GM12801 (cell line): ENCODE data around the gene TBX3.

Source experiments
- TF ChIP-seq, protein P1 (sequence below): IDR thresholded peaks from one replicate; pipeline ENCODE4 v1.5.1; 2011; ENCODE audit warnings: control low read depth; ENCODE audit not compliant: insufficient read length; ENCODE audit errors: extremely low read depth

TBX3 gene

DNA sequence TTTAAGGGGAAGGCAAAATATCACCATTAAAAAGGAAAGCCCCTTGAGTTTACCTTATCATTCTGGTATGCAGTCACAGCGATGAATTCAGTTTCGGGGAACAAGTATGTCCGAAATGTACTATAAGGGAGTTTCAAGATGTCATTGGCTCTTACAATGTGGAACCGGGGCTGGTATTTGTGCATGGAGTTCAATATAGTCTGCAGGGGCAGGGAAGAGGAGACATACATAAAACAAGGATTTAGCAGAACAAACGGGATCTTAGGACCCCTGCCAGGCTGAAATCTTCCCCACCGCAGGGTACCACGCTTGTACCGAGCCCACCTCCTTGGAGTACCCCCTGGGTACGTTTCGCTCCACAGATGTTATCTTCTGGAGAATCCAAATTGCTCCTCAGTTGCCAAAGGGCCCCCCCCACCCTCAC, 4.5 kb downstream of the TBX3 start:
- TF ChIP-seq, protein P1, sequence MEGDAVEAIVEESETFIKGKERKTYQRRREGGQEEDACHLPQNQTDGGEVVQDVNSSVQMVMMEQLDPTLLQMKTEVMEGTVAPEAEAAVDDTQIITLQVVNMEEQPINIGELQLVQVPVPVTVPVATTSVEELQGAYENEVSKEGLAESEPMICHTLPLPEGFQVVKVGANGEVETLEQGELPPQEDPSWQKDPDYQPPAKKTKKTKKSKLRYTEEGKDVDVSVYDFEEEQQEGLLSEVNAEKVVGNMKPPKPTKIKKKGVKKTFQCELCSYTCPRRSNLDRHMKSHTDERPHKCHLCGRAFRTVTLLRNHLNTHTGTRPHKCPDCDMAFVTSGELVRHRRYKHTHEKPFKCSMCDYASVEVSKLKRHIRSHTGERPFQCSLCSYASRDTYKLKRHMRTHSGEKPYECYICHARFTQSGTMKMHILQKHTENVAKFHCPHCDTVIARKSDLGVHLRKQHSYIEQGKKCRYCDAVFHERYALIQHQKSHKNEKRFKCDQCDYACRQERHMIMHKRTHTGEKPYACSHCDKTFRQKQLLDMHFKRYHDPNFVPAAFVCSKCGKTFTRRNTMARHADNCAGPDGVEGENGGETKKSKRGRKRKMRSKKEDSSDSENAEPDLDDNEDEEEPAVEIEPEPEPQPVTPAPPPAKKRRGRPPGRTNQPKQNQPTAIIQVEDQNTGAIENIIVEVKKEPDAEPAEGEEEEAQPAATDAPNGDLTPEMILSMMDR, result no peak

DNA sequence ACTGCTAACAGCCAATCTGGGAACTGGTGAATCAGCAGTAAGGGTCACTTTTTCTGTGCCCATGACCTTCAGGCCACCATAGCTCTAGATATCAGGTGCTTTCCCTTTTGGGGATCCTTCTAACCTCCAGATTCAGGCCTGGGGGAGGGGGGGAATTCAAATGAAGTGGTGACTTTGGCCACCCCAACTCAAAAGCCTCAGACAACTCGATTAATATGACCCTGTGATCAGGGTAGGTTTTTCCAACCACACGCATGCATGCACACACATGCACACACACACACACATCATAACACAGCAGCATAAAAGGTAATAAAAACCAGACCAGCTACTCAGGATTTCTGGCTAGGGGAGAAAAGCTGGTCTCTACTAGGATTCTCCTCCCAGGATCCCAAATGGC, 5.3 kb downstream of the TBX3 start:
- TF ChIP-seq, protein P1, result no peak

DNA sequence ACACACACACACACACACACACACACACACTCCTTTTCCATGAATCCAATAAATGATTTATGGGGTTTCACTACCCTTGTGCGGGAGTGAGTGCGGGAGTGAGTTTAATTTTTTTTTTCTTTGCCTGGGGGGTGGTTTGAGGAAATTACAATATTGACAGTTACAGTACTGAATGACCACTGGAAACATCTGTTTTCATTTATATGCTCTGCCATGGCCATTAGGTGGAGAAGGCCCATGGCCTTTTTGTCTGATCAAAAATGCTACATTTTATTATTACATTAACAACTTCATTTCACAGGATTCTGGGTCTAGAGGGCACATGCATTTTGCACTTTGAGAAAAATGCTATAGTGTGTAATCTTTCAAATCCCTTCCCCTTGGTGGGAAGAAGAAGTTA, 5.9 kb downstream of the TBX3 start:
- TF ChIP-seq, protein P1, result no peak

DNA sequence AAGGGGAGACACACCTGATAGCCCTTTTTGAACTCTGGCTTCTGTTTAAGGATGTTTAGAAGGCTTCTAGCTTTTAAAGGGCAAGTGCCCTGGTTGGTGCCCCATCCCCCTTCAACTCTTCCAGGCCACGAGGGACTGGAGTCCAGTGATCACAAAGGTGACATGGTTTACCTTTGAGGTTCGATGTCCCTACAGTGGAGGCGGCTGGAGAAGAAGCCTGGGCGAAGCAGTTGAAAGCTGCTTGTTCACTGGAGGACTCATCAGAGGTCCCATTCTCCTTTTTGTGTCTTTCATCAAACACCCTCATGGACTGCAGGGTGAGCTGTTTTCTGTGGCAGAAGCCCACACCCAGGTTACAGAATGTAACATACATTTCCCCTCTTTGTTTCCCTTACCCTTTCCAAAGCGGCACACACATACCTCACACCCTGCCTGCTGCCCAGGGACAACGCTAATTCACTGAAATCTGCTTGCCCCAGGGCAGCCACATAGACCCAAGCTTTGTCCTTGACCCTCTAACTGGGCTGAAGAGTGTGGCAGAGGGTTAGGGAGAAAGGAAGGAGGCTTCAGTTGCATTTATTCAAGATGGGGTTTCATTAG, 7.7 kb downstream of the TBX3 start:
- TF ChIP-seq, protein P1, result no peak

DNA sequence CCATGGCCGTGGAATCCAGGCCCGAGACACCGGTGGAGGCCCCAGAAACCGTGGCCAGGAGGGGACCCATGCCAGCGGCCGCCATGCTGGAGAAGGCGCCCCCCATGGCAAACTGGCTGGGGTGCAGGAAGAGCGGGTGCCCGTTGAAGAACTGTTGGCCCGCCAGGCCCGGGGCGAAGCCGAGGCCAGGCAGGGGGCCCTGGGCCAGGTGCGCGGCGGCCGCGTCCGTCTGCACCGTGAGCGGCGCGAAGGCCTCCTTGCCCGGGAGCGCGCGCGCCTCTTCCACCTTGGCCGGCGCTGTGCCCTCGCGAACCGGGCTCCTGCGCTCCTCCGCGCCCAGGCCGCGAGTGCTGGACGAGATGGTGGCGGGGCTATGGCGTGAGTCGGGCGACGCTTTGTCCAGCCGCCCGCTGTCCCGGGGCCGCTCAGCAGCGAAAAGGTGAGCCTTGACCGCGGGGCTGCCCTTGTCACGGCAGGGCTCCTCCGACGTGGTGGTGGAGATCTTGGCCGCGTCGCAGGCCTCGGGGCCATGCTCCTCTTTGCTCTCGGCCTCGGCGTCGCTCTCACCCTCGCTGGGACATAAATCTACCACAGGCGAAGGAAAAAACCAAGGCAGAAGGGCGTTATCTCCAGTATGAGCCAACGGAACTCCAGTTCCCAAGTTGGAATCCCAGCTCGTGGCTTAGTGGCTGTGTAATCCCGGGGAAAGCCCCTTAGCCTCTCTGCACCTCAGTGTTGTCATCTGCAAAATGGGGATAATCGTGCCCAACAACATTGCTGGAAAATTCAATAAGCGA, 9.5 kb downstream of the TBX3 start:
- TF ChIP-seq, protein P1, result no peak

DNA sequence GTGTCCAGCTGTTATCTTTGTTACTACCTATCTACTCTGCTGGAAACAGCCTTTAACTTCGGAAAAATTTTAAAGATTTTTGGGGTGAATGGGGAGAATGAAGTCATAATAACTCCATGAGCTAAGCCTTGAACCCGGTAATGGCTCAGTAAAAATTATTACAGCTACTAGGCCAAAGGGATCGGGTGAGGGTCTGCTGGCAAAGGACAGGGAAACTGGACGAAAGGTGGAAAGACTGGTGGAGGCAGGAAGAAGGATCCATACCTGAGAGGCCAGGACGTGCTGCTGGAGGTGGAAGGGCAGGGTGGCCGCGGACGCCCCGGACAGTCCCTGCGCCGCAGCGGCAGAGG, 10.1 kb downstream of the TBX3 start:
- TF ChIP-seq, protein P1, result no peak

DNA sequence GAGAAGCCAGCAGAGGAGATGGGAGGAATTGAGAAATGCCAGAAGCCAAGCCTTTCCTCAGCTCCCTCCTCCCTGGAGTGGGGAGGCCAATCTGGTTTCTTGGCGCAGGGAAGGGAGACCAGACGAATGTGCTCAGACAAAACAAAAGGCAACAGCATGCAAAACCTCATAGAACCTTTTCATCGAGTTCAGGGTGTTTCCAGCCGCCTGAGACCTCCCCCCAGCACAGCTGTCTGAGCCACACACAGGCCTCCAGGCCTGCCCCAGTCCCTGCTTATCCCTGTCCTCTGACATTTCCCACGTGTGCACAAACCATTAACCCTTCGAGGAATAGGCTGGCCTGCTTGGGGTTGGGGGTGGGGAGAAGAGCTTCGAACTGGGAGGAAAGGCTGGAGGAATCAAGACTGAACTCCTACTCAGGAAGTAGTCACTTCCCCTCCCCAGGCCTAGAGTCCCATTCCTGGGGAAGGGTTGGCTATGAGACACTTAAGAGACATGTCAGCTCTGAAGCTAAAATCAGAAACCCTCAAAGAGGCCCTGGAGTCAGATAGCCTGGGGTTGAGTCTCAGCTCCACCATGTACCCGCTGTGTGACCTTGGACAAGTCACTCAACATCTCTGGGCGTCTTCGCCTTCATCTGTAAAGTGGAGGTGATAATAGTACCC, 10.7 kb downstream of the TBX3 start:
- TF ChIP-seq, protein P1, result no peak
